H1 (cell line): ENCODE data around the gene RGS9BP.

Experiments
- ATF2 ChIP-seq: IDR thresholded peaks from 2 replicates; pipeline ENCODE4 v1.6.1; 2012; ENCODE audit warnings: low read length, inconsistent platforms
- CTCF ChIP-seq, 3 experiments: IDR thresholded peaks; 1 replicate in 2 of 3; 2 replicates in 1 of 3; pipeline versions ENCODE4 v1.5.1 to v1.6.1; 2011; ENCODE audit warnings: low read length in 3 of 3, mild to moderate bottlenecking in 3 of 3, inconsistent platforms in 2 of 3, low read depth in 1 of 3, moderate library complexity in 1 of 3; ENCODE audit not compliant: insufficient read depth in 1 of 3; ENCODE audit errors: control extremely low read depth in 1 of 3
- EGR1 ChIP-seq: IDR thresholded peaks from 2 replicates; pipeline ENCODE4 v1.6.1; 2011; ENCODE audit warnings: low read depth, low read length, borderline replicate concordance
- TEAD4 ChIP-seq: IDR thresholded peaks from 2 replicates; pipeline ENCODE4 v1.6.1; 2012; ENCODE audit warnings: low read depth, low read length, inconsistent platforms, mixed read lengths
- YY1 ChIP-seq: IDR thresholded peaks from 2 replicates; pipeline ENCODE4 v1.6.1; 2011; ENCODE audit warnings: low read depth, mild to moderate bottlenecking, low read length
- ZNF274 ChIP-seq: IDR thresholded peaks from 2 replicates; pipeline ENCODE4 v1.7.0; 2012; ENCODE audit warnings: low read length, borderline replicate concordance; ENCODE audit errors: extremely low read depth

- TF ChIP-seq EGR1: no peak
- no peak for TF ChIP-seq CTCF (IDR thresholded peaks at IDR 0.05; ENCODE audit: control extremely low read depth in 1 of 3, insufficient read depth in 1 of 3, low read depth in 1 of 3, low read length in 3 of 3)
- no peak for TF ChIP-seq ZNF274
- no peak for TF ChIP-seq ATF2
- no peak for TF ChIP-seq YY1
- TF ChIP-seq TEAD4: no peak
Measured at GRCh38 chr19:32673573-32673972, 2.1 kb upstream of the RGS9BP start.
